Natural killer cell treated with Interleukin-12 subunit alpha and Interleukin-12 subunit beta and Interleukin-15 and Interleukin-18, amount 100 ng/mL, for 72 hours (primary cell): ENCODE measurements around the gene NPR3. TPM values are rescaled to one million over a fixed set of nuclear protein-coding genes. Genes with fewer than 3 reads are reported as not detected.
A peak's percentile ranks its signal among the peaks of the same experiment; 100 is the strongest.

ENCODE experiments used
- ATAC-seq, 2 donors: fragments of 150-1000 bp; cut with Tn5 transposase in 1 of 2; sonication (Bioruptor Pico), chemical (Tn5 transposase) in 1 of 2; 2 replicates each; pipeline ENCODE4 v1.10.0; 2021
- DNase-seq: peaks from one replicate; pipeline ENCODE4 v3.0.0; 2022; ENCODE audit warnings: low spot score
- H3K27ac Mint-ChIP-seq, 2 donors: 1 replicate in 1 of 2; 2 replicates in 1 of 2; pipeline ENCODE4 v1.8.0; 2022; ENCODE audit warnings: mixed read lengths in 2 of 2, mild to moderate bottlenecking in 1 of 2, moderate library complexity in 1 of 2
- H3K27me3 Mint-ChIP-seq, 2 donors: 1 replicate in 1 of 2; 2 replicates in 1 of 2; pipeline ENCODE4 v1.8.0; 2022; ENCODE audit warnings: mixed read lengths in 2 of 2
- H3K36me3 Mint-ChIP-seq: one replicate; pipeline ENCODE4 v1.8.0; 2022; ENCODE audit warnings: mixed read lengths
- H3K4me1 Mint-ChIP-seq, 2 donors: 1 replicate in 1 of 2; 2 replicates in 1 of 2; pipeline ENCODE4 v1.8.0; 2022; ENCODE audit warnings: low read depth in 2 of 2, mixed read lengths in 2 of 2, mild to moderate bottlenecking in 1 of 2
- H3K4me3 Mint-ChIP-seq: one replicate; pipeline ENCODE4 v1.8.0; 2022; ENCODE audit warnings: mixed read lengths
- H3K9me3 Mint-ChIP-seq: 2 replicates; pipeline ENCODE4 v1.8.0; 2022; ENCODE audit warnings: mixed read lengths
- total RNA-seq, 2 donors: library from RNA; stranded (reverse); gene quantifications; one replicate each; pipeline ENCODE4 v1.2.3, GENCODE V29; 2022

The NPR3 gene
- total RNA-seq, 2 donors from 2014 or later: 0.10 TPM; not detected in 1

DNA sequence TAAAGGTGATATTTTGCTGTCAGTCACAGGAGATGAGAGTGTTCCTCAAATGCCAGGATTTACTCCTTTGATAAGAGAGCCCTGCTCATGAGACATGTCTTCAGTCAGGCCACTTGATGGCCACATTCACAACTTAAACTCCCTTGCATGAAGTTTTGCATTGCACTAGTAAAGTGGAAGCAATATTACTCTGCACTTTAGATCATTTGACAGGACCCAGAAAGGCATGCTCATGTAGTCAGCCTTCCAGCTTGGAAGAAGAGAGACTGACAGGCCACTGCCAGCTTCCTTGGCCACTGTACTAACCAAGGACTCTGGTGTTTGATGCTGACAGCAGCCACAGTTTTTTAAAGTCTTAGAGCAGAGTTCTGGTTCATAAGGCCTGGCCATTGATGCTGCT lies 42.6 kb downstream of the NPR3 start:
- no peaks in the 10 kb centered on the region for H3K9me3 Mint-ChIP-seq
- H3K4me3 Mint-ChIP-seq: no peak overlapping the region
- H3K4me1 Mint-ChIP-seq: no peaks in the 10 kb centered on the region
- no peaks in the 10 kb centered on the region for H3K36me3 Mint-ChIP-seq
- peaks cover 3 to 8% of the 10 kb centered on the region in 2 donors for H3K27me3 Mint-ChIP-seq
- H3K27ac Mint-ChIP-seq: no peak overlapping the region
- no peak for DNase-seq
- no peak for ATAC-seq

DNA sequence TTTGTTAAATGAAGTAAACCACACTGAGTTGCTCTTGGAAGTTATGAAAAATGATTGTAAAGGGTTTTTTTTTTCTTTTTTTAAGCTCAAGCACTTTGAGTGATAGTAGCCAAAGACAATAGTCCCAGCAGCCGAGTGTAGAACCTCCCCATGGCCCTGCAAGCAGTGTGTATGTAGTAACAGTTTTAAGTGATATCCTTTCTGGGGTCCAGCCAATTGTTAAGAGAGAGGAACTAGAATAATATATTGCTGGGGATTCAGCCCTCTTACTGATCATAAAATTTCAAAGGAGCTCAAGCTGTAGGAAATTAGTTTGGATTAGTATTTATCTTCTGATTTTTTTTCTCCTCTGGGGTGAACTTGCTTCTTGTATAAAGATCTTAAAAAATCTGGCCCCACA lies 43.2 kb downstream of the NPR3 start:
- H3K4me1 Mint-ChIP-seq: no peaks in the 10 kb centered on the region
- DNase-seq: no peak
- peaks cover 3 to 9% of the 10 kb centered on the region in 2 donors for H3K27me3 Mint-ChIP-seq
- no peak for ATAC-seq
- no peak overlapping the region for H3K4me3 Mint-ChIP-seq
- H3K9me3 Mint-ChIP-seq: no peaks in the 10 kb centered on the region
- no peak overlapping the region for H3K27ac Mint-ChIP-seq
- no peaks in the 10 kb centered on the region for H3K36me3 Mint-ChIP-seq

DNA sequence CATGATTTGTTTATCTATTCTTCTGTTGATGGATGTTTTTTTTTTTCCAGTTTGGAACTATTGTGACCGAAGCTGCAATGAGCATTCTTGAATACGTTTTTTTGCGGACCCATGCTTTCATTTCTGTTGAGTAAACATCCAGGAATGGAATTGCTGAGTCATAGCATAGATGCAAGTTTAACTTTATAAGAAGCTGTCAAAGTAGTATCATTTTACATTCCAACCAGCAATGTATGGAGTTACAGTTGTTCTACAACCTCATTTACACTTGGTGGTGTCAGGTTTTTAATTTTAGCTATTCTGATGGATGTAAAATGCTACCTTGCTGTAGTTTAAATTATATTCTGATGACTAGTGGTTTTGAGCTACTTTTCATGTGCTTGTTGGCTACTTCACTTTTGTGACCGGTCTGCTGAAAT lies 49.0 kb downstream of the NPR3 start:
- Mint-ChIP-seq H3K9me3 (no peaks in the 10 kb centered on the region), H3K36me3 (no peaks in the 10 kb centered on the region), H3K4me1 (peaks cover 0 to 5% of the 10 kb centered on the region in 2 donors), H3K4me3 (peak overlapping the region; percentile 33), H3K27ac (no peak overlapping the region), H3K27me3 (peaks cover 10 to 16% of the 10 kb centered on the region in 2 donors)
- ATAC-seq (no peak), DNase-seq (no peak)

DNA sequence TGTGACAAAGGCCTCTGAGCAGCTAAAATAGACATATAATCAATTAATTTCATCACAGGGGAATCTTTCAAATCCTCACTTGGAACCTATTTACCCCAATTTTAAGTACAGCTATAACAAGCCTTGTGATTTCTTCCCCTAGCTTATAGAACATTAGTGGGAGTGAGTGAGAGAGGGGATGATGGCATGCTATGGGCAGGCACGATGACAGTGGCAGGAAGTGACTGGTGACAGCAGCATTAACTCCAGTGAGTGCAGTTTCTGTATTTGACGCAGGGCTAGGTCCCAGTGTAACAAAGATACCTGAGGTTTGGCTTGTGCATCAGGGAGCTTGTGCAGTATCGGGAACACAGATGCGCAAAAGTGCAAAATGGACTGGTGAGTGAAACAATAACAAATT lies 54.1 kb downstream of the NPR3 start:
- Mint-ChIP-seq H3K9me3 (no peaks in the 10 kb centered on the region), H3K27me3 (peaks cover 14 to 20% of the 10 kb centered on the region in 2 donors), H3K27ac (no peak overlapping the region), H3K4me3 (no peak overlapping the region), H3K4me1 (peaks cover 0 to 6% of the 10 kb centered on the region in 2 donors), H3K36me3 (no peaks in the 10 kb centered on the region)
- ATAC-seq: no peak
- DNase-seq: no peak

DNA sequence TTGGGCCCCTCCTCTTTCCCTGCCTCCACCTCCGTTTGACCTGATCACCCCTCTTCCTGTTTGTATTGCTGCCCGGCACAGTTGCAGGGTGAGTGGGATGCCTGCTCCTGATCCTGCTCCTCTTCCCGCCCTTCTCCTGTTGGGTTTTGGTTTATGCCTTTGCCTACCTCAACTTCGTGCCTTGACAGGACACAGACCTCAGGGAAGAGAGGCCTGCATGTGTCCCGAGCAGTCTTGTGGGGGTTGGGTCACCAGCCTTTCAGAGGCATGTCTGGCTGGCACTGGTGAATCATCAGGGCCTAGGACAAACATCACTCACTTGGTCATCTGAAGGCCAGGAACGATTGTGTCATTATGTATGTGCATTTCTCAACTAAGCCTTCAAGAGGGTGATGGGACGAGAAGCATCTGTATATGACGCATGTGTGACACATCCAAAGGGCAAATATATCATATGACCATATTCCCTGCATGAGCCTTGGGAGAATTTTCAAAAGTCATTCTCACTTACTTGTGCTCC lies 56.9 kb downstream of the NPR3 start:
- Mint-ChIP-seq H3K4me3 (no peak overlapping the region), H3K4me1 (peaks cover 0 to 9% of the 10 kb centered on the region in 2 donors), H3K27ac (no peak overlapping the region), H3K27me3 (peaks cover 13 to 15% of the 10 kb centered on the region in 2 donors), H3K36me3 (no peaks in the 10 kb centered on the region), H3K9me3 (no peaks in the 10 kb centered on the region)
- DNase-seq (no peak), ATAC-seq (no peak)

DNA sequence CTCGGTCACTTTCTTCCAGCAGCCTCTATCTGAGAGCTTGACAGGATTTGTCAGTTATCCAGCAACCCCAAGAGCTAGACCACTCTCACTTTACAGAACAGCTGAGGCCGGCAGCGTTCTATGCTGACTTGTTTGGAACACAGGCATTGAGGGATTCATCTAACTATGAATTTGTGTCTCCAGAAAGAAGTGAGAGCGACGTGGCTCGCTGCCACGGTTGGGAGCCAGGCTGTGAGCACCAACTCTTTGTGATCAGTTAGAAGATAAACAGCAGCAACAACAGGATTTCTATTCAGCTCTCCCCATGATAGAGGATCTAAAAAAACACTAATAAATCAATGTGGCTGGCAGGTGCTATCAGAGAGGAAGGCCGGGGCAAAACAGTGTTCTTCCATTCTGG lies 58.6 kb downstream of the NPR3 start:
- Mint-ChIP-seq H3K27me3 (peaks cover 13 to 20% of the 10 kb centered on the region in 2 donors), H3K4me3 (no peak overlapping the region), H3K4me1 (peaks cover 0 to 9% of the 10 kb centered on the region in 2 donors), H3K36me3 (no peaks in the 10 kb centered on the region), H3K27ac (no peak overlapping the region), H3K9me3 (no peaks in the 10 kb centered on the region)
- DNase-seq: no peak
- no peak for ATAC-seq

- ATAC-seq: no peak
- no peak overlapping the region for H3K4me3 Mint-ChIP-seq
- H3K27me3 Mint-ChIP-seq: peaks cover 10 to 17% of the 10 kb centered on the region in 2 donors
- no peak overlapping the region for H3K27ac Mint-ChIP-seq
- no peaks in the 10 kb centered on the region for H3K9me3 Mint-ChIP-seq
- no peak for DNase-seq
- H3K4me1 Mint-ChIP-seq: peaks cover 0 to 9% of the 10 kb centered on the region in 2 donors
- H3K36me3 Mint-ChIP-seq: no peaks in the 10 kb centered on the region
Measured at GRCh38 chr5:32770444-32770843, 59.3 kb downstream of the NPR3 start.

- peaks cover 0 to 9% of the 10 kb centered on the region in 2 donors for H3K4me1 Mint-ChIP-seq
- H3K27ac Mint-ChIP-seq: no peak overlapping the region
- ATAC-seq: no peak
- peaks cover 7 to 16% of the 10 kb centered on the region in 2 donors for H3K27me3 Mint-ChIP-seq
- no peaks in the 10 kb centered on the region for H3K9me3 Mint-ChIP-seq
- no peak for DNase-seq
- H3K36me3 Mint-ChIP-seq: no peaks in the 10 kb centered on the region
- H3K4me3 Mint-ChIP-seq: no peak overlapping the region
Measured at GRCh38 chr5:32771037-32771436, 59.9 kb downstream of the NPR3 start.

DNA sequence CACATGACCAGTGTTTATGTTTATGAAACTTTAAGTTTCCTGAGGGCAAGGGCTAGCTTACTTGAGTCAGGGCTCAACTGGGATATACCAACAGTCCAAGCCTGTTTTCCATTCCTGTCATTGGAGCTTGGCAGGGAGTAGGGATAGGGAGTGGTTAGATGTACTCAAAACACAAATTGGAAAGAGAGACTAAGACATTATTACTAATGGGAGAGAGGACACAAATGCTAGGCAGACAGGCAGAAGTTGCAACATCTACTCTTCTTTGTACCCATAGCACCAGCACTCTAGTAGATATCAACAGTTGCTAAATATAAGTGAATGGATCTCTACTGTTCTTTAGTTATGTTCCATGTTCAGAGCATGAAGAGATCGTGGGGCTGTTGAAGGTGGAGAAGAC lies 62.8 kb downstream of the NPR3 start:
- no peak overlapping the region for H3K27ac Mint-ChIP-seq
- peaks cover 0 to 14% of the 10 kb centered on the region in 2 donors for H3K27me3 Mint-ChIP-seq
- H3K4me1 Mint-ChIP-seq: peaks cover 0 to 9% of the 10 kb centered on the region in 2 donors
- H3K36me3 Mint-ChIP-seq: no peaks in the 10 kb centered on the region
- no peak overlapping the region for H3K4me3 Mint-ChIP-seq
- DNase-seq: no peak
- ATAC-seq: no peak
- no peaks in the 10 kb centered on the region for H3K9me3 Mint-ChIP-seq

- Mint-ChIP-seq H3K27ac (no peak overlapping the region), H3K27me3 (peaks cover 0 to 12% of the 10 kb centered on the region in 2 donors), H3K4me3 (no peak overlapping the region), H3K9me3 (no peaks in the 10 kb centered on the region), H3K4me1 (peaks cover 0 to 4% of the 10 kb centered on the region in 2 donors), H3K36me3 (no peaks in the 10 kb centered on the region)
- no peak for ATAC-seq
- no peak for DNase-seq
Measured at GRCh38 chr5:32776200-32776599, 65.1 kb downstream of the NPR3 start.

DNA sequence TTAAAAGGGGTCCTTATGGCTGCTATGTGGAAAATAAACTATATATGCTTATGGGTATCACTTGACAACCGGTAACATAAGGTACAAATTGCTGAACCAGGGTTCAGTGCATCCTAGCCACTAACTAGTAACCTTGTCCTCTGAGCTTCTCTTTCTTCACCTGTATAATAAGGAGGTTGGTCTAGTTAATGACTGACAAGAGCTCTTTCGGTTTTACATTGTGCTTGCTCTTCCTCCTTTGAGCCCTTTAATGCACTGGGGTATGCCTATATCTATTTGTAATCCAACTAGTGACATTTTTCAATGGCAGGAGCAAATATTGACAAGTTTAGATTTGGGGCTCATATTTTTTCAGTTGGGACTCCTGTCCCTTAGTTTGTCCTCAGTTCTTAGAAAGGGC lies 66.1 kb downstream of the NPR3 start:
- H3K27ac Mint-ChIP-seq: no peak overlapping the region
- peaks cover 0 to 8% of the 10 kb centered on the region in 2 donors for H3K27me3 Mint-ChIP-seq
- H3K4me3 Mint-ChIP-seq: no peak overlapping the region
- DNase-seq (no peak), ATAC-seq (no peak)
- no peaks in the 10 kb centered on the region for H3K9me3 Mint-ChIP-seq
- no peaks in the 10 kb centered on the region for H3K4me1 Mint-ChIP-seq
- H3K36me3 Mint-ChIP-seq: no peaks in the 10 kb centered on the region

- no peak overlapping the region for H3K27ac Mint-ChIP-seq
- ATAC-seq: no peak
- H3K36me3 Mint-ChIP-seq: no peaks in the 10 kb centered on the region
- no peaks in the 10 kb centered on the region for H3K9me3 Mint-ChIP-seq
- DNase-seq: no peak
- H3K4me3 Mint-ChIP-seq: no peak overlapping the region
- peaks cover 0 to 8% of the 10 kb centered on the region in 2 donors for H3K27me3 Mint-ChIP-seq
- H3K4me1 Mint-ChIP-seq: no peaks in the 10 kb centered on the region
Measured at GRCh38 chr5:32777733-32778132, 66.6 kb downstream of the NPR3 start.

DNA sequence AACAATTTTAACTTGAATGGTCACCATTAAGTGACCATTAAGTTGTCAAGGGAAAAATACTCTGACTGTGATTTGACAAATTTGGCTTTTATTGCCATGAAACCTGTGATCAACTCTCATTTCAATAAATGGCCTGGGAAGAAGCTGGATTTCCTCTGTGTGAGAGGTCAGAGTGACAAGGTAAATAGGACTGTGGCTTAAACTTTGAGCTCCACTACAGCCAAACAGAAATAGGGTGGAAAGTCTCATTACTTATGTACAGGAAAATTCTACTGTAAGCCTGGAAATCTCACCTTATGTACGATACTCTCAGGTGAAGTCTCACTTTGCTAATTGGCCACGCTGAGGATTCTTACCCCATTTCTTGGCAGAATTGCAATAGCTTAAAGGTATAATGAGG lies 67.3 kb downstream of the NPR3 start:
- Mint-ChIP-seq H3K36me3 (no peaks in the 10 kb centered on the region), H3K4me3 (no peak overlapping the region), H3K27ac (no peak overlapping the region), H3K4me1 (no peaks in the 10 kb centered on the region), H3K9me3 (no peaks in the 10 kb centered on the region), H3K27me3 (peaks cover 0 to 7% of the 10 kb centered on the region in 2 donors)
- ATAC-seq (no peak), DNase-seq (no peak)

DNA sequence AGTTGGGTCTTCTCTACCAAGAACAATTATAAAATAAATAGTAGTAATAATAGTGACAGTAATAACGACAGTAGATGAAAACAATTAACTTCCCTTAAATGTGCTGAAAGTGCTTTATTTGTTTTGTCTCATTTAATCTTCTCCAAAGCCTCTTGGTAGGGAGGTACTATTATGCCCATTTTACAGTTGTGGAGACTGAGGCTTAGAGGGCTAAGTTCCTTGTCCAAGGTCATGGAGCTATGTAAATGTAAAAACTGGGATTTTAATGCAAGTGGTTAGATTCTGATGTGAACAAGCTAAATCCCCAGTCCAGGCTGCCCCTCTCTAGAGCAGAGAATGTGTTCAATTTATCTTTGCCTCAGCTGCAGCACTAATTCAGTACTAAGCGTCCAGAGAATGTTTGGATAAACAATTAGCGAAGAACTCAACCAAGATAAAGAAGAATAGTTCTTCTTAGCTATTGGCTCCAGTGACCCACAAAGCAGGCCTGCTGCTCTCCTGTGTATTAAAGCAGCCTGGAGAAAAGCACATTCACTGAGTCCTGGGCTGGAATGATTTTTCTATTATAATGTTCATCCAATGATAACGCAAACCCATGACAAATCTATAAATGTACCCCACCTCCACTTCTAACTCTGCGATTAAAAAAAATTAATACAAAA lies 68.8 kb downstream of the NPR3 start:
- Mint-ChIP-seq H3K9me3 (no peaks in the 10 kb centered on the region), H3K27ac (no peak overlapping the region), H3K4me1 (no peaks in the 10 kb centered on the region), H3K36me3 (no peaks in the 10 kb centered on the region), H3K4me3 (no peak overlapping the region), H3K27me3 (peaks cover 0 to 2% of the 10 kb centered on the region in 2 donors)
- ATAC-seq (no peak), DNase-seq (no peak)

GRCh38 chr5:32780508-32780919 lies 69.4 kb downstream of the NPR3 start:
- Mint-ChIP-seq H3K4me1 (no peaks in the 10 kb centered on the region), H3K4me3 (no peak overlapping the region), H3K9me3 (no peaks in the 10 kb centered on the region), H3K27me3 (peaks cover 0 to 2% of the 10 kb centered on the region in 2 donors), H3K27ac (no peak overlapping the region), H3K36me3 (no peaks in the 10 kb centered on the region)
- ATAC-seq (no peak), DNase-seq (no peak)
